GM12891 (cell line): ENCODE results near the gene FGF19.

ENCODE experiments used
- POLR2A ChIP-seq: IDR thresholded peaks from 2 replicates; pipeline ENCODE4 v1.6.1; 2011; ENCODE audit warnings: low read depth, low read length, control low read depth
- SPI1 ChIP-seq: IDR thresholded peaks from 2 replicates; pipeline ENCODE4 v1.6.1; 2011; ENCODE audit warnings: low read depth, low read length, control low read depth

GRCh38 chr11:69689484-69690319 lies 14.1 kb downstream of the FGF19 start:
- TF ChIP-seq POLR2A: no peak
- TF ChIP-seq SPI1: no peak
